ENCODE results near the gene CDC25B. TPM values are rescaled to one million over a fixed set of nuclear protein-coding genes. Genes with fewer than 3 reads are reported as not detected.
A peak's percentile ranks its signal among the peaks of the same experiment; 100 is the strongest.

Gene CDC25B
- total and polyA plus RNA-seq, 2 of the 13 experiments (the other 11 are each of a cell fraction or from before 2014, with no cell fraction given) = 14.5 to 19.4 TPM

- no peak for TF ChIP-seq CREB3 (CRISPR knock-in tag; IDR thresholded peaks at IDR 0.05)
- TF ChIP-seq ZNF432 (CRISPR knock-in tag; IDR thresholded peaks at IDR 0.05; ENCODE audit: borderline replicate concordance) = no peak
- TF ChIP-seq MTF1 (CRISPR knock-in tag; IDR thresholded peaks at IDR 0.05) = no peak
- TF ChIP-seq RELA (CRISPR knock-in tag; IDR thresholded peaks at IDR 0.05) = no peak
- TF ChIP-seq MED13 (CRISPR knock-in tag; IDR thresholded peaks at IDR 0.05) = no peak
- TF ChIP-seq REPIN1 (CRISPR knock-in tag; IDR thresholded peaks at IDR 0.05; ENCODE audit: borderline replicate concordance, low read depth) = no peak
- TF ChIP-seq, protein P1, sequence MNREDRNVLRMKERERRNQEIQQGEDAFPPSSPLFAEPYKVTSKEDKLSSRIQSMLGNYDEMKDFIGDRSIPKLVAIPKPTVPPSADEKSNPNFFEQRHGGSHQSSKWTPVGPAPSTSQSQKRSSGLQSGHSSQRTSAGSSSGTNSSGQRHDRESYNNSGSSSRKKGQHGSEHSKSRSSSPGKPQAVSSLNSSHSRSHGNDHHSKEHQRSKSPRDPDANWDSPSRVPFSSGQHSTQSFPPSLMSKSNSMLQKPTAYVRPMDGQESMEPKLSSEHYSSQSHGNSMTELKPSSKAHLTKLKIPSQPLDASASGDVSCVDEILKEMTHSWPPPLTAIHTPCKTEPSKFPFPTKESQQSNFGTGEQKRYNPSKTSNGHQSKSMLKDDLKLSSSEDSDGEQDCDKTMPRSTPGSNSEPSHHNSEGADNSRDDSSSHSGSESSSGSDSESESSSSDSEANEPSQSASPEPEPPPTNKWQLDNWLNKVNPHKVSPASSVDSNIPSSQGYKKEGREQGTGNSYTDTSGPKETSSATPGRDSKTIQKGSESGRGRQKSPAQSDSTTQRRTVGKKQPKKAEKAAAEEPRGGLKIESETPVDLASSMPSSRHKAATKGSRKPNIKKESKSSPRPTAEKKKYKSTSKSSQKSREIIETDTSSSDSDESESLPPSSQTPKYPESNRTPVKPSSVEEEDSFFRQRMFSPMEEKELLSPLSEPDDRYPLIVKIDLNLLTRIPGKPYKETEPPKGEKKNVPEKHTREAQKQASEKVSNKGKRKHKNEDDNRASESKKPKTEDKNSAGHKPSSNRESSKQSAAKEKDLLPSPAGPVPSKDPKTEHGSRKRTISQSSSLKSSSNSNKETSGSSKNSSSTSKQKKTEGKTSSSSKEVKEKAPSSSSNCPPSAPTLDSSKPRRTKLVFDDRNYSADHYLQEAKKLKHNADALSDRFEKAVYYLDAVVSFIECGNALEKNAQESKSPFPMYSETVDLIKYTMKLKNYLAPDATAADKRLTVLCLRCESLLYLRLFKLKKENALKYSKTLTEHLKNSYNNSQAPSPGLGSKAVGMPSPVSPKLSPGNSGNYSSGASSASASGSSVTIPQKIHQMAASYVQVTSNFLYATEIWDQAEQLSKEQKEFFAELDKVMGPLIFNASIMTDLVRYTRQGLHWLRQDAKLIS (CRISPR knock-in tag; IDR thresholded peaks at IDR 0.05) = no peak
- TF ChIP-seq AGO2 (optimal IDR thresholded peaks at IDR 0.05; ENCODE audit: low read depth, low read length) = peak; percentile 19
- TF ChIP-seq ETV5 (CRISPR knock-in tag; IDR thresholded peaks at IDR 0.05; ENCODE audit: borderline replicate concordance) = no peak
- TF ChIP-seq, protein P2, sequence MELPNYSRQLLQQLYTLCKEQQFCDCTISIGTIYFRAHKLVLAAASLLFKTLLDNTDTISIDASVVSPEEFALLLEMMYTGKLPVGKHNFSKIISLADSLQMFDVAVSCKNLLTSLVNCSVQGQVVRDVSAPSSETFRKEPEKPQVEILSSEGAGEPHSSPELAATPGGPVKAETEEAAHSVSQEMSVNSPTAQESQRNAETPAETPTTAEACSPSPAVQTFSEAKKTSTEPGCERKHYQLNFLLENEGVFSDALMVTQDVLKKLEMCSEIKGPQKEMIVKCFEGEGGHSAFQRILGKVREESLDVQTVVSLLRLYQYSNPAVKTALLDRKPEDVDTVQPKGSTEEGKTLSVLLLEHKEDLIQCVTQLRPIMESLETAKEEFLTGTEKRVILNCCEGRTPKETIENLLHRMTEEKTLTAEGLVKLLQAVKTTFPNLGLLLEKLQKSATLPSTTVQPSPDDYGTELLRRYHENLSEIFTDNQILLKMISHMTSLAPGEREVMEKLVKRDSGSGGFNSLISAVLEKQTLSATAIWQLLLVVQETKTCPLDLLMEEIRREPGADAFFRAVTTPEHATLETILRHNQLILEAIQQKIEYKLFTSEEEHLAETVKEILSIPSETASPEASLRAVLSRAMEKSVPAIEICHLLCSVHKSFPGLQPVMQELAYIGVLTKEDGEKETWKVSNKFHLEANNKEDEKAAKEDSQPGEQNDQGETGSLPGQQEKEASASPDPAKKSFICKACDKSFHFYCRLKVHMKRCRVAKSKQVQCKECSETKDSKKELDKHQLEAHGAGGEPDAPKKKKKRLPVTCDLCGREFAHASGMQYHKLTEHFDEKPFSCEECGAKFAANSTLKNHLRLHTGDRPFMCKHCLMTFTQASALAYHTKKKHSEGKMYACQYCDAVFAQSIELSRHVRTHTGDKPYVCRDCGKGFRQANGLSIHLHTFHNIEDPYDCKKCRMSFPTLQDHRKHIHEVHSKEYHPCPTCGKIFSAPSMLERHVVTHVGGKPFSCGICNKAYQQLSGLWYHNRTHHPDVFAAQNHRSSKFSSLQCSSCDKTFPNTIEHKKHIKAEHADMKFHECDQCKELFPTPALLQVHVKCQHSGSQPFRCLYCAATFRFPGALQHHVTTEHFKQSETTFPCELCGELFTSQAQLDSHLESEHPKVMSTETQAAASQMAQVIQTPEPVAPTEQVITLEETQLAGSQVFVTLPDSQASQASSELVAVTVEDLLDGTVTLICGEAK (IDR thresholded peaks at IDR 0.05) = no peak
- TF ChIP-seq, protein P2 (CRISPR knock-in tag; IDR thresholded peaks at IDR 0.05) = no peak
- no peak for TF ChIP-seq DRAP1 (CRISPR knock-in tag; IDR thresholded peaks at IDR 0.05)
- TF ChIP-seq FOXO4 (CRISPR knock-in tag; conservative IDR thresholded peaks at IDR 0.05) = 0 out of 2 replicates have a peak, but pooled peaks have one; percentile 25
- TF ChIP-seq RFXAP (CRISPR knock-in tag; IDR thresholded peaks at IDR 0.05; ENCODE audit: borderline replicate concordance) = no peak
- no peak for TF ChIP-seq FOXO1 (CRISPR knock-in tag; IDR thresholded peaks at IDR 0.05)
Observed at GRCh38 chr20:3748073-3748472, 48.0 kb upstream of the CDC25B start (continued).

All from HepG2 (cell line).